ENCODE measurements around the gene ELMO1.

The ELMO1 gene

GRCh38 chr7:36955456-36956129, 493.1 kb downstream of the ELMO1 start:
- H3K4me3 ChIP-seq (ENCODE audit: low read length): no peak overlapping the region
- DNase-seq (ENCODE audit: low read depth): no peak
- no peak for TF ChIP-seq CTCF (conservative IDR thresholded peaks at IDR 0.05; ENCODE audit: low read length)

GRCh38 chr7:36951257-36951697, 497.4 kb downstream of the ELMO1 start:
- no peak for TF ChIP-seq CTCF (conservative IDR thresholded peaks at IDR 0.05; ENCODE audit: low read length)
- H3K4me3 ChIP-seq (ENCODE audit: low read length): no peak overlapping the region
- no peak for DNase-seq (ENCODE audit: low read depth)

- H3K4me3 ChIP-seq (ENCODE audit: low read length): no peak overlapping the region
- no peak for DNase-seq (ENCODE audit: low read depth)
- TF ChIP-seq CTCF (conservative IDR thresholded peaks at IDR 0.05; ENCODE audit: low read length): no peak
These were observed 498.7 kb downstream of the ELMO1 start for GRCh38 chr7:36949711-36950600.

- no peak overlapping the region for H3K4me3 ChIP-seq (ENCODE audit: low read length)
- TF ChIP-seq CTCF (conservative IDR thresholded peaks at IDR 0.05; ENCODE audit: low read length): no peak
These were observed 502.3 kb downstream of the ELMO1 start for GRCh38 chr7:36946401-36946739.

GRCh38 chr7:36945612-36946400, 502.9 kb downstream of the ELMO1 start:
- no peak for DNase-seq (ENCODE audit: low read depth)
- TF ChIP-seq CTCF (conservative IDR thresholded peaks at IDR 0.05; ENCODE audit: low read length): no peak
- H3K4me3 ChIP-seq (ENCODE audit: low read length): no peak overlapping the region

More at GRCh38 chr7:36946401-36946739, 502.3 kb downstream of the ELMO1 start:
- no peak for DNase-seq (ENCODE audit: low read depth)

- TF ChIP-seq CTCF (conservative IDR thresholded peaks at IDR 0.05; ENCODE audit: low read length): no peak
- H3K4me3 ChIP-seq (ENCODE audit: low read length): no peak overlapping the region
- DNase-seq (ENCODE audit: low read depth): no peak
These were observed 503.8 kb downstream of the ELMO1 start for GRCh38 chr7:36944838-36945237.

All from AG10803 (cell line).